Stimulated activated CD4-positive, alpha-beta T cell treated with anti-CD3 and anti-CD28 coated beads, Interleukin-1b, Interleukin-23, amount 100 ng/mL, for 4 hours (primary cell): Measurements from ENCODE around the gene GPR33.
"Not testable (repeated sequence)": the region's sequence is repeated elsewhere in the genome, so short reads cannot be mapped to it uniquely, and the experiment has no call there.

Experiments used
- DNase-seq, 2 donors: peaks; one replicate each; pipeline ENCODE4 v3.0.0-alpha.2; 2020; ENCODE audit warnings: low read depth in 2 of 2

GPR33 gene

GRCh38 chr14:31461545-31461944 is 26.3 kb downstream of the GPR33 start:
- DNase-seq, result no peak

GRCh38 chr14:31457665-31458659 is 29.9 kb downstream of the GPR33 start:
- DNase-seq, result no peak

- DNase-seq, result peak; percentile 87 to 90
Measured at GRCh38 chr14:31456841-31457664, 30.8 kb downstream of the GPR33 start, which contains the start of gene DTD2. Gene DTD2, minus strand, starts transcription at chr14:31457506. Its CDS starts 113 bp downstream, at chr14:31457393.

- DNase-seq, result no peak
Measured at GRCh38 chr14:31449971-31450610, 37.7 kb downstream of the GPR33 start.

GRCh38 chr14:31449136-31449535 is 38.7 kb downstream of the GPR33 start:
- no peak for DNase-seq

- no peak for DNase-seq
Measured at GRCh38 chr14:31445703-31446102, 42.1 kb downstream of the GPR33 start.

GRCh38 chr14:31442284-31442683 is 45.6 kb downstream of the GPR33 start:
- no peak for DNase-seq

DNA sequence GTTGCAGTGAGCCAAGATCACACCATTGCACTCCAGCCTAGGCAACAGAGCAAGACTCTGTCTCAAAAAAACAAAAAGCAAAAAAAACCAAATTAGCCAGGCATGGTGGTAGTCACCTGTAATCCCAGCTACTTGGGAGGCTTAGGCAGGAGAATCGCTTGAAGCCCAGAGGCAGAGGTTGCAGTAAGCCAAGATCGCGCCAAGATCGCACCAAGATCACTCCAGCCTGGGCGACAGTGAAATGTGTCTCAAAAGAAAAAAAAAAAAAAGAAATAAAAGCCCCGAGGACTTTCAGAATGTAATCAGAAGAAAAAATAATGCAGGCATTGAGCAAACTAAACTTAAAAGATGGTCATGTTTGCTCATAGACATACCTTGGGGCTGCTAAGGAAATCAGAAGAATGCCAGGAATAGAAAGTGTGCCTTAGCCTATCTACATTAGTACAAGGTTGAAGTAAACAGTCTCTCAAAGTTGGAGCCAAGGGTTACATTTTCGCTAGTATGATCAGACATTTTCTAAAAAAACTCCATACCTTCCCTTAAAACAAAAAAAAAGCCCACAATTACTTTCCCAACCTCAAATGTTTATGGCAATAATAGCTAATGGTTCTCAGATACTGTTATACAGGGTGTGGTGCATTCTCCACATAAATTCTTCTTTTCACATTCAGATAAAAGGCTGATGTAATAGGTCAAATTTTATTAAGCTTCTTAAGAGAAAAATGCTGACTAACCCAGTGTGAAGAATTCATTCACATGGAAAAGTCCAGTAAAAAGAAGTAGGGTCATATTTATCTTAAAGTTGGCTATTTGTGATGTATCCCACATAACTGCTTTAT is 46.3 kb downstream of the GPR33 start:
- no peak for DNase-seq

GRCh38 chr14:31440280-31440679 is 47.6 kb downstream of the GPR33 start:
- no peak for DNase-seq

GRCh38 chr14:31439561-31439960 is 48.3 kb downstream of the GPR33 start:
- no peak for DNase-seq

DNA sequence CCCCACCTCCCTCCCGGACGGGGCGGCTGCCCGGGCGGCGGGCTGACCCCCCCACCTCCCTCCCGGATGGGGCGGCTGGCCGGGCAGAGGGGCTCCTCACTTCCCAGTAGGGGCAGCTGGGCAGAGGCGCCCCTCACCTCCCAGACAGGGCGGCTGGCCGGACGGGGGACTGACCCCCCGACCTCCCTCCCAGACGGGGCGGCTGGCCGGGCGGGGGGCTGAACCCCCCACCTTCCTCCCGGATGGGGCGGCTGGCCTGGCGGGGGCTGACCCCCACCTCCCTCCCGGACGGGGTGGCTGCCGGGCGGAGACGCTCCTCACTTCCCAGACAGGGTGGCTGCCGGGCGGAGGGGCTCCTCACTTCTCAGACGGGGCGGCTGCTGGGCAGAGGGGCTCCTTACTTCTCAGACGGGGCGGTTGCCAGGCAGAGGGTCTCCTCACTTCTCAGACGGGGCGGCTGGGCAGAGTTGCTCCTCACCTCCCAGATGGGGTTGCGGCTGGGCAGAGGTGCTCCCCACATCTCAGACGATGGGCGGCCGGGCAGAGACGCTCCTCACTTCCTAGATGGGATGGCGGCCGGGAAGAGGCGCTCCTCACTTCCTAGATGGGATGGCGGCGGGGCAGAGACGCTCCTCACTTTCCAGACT is 50.7 kb downstream of the GPR33 start:
- not testable (repeated sequence) for DNase-seq

DNA sequence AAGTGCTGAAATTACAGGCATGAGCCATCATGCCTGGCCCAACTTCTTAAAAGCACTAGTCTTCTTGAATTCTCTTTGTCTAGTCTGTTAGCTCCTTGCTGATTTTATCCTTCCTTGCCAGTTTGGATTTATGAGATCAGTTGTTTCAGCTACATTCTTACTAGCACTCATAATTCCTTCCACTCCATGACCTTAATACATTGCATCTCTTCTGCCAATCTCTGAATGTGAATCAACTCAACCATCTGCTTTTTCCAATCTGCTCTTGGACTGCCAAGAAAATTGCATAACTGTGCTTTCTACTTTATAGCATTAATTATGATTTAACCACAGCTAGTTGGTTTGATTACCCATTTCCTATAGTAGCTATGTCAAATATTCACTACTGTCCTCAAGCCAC is 52.6 kb downstream of the GPR33 start:
- DNase-seq, result no peak
